Measurements from ENCODE around the gene HOXB4. TPM values are rescaled to one million over a fixed set of nuclear protein-coding genes. Genes with fewer than 3 reads are reported as not detected.
A peak's percentile ranks its signal among the peaks of the same experiment; 100 is the strongest.

Gene HOXB4
- total RNA-seq, 1 experiment from 2014 or later = not detected

- H3K79me2 ChIP-seq (ENCODE audit: insufficient read depth, low read length) = no peaks in the 10 kb centered on the region
- no peak within 1 kb of the TSS for H4K91ac ChIP-seq (ENCODE audit: insufficient read length, low read depth, low read length)
- no peak within 1 kb of the TSS for H4K5ac ChIP-seq (ENCODE audit: insufficient read length, low read depth, low read length)
- peaks cover 99% of the 10 kb centered on the region for H3K27me3 ChIP-seq (ENCODE audit: insufficient read depth, low read length)
- Mint-ChIP-seq H3K27me3 (ENCODE audit: low read depth) (peaks cover 100% of the 10 kb centered on the region), H3K4me1 (peaks cover 8 to 35% of the 10 kb centered on the region in 2 experiments), H3K4me3 (peak within 1 kb of the TSS in 1 of 2 experiments; percentile 31; a peak in 2 of 5 replicates), H3K27ac (no peak within 1 kb of the TSS), H3K36me3 (ENCODE audit: insufficient read depth in 1 of 3, low read depth in 3 of 3) (no peaks in the 10 kb centered on the region), H3K9me3 (peaks cover 4 to 16% of the 10 kb centered on the region in 2 experiments; a peak in 2 of 5 replicates)
- no peaks in the 10 kb centered on the region for H3K4me1 ChIP-seq (ENCODE audit: insufficient read depth, low read length)
- TF ChIP-seq, protein P1, sequence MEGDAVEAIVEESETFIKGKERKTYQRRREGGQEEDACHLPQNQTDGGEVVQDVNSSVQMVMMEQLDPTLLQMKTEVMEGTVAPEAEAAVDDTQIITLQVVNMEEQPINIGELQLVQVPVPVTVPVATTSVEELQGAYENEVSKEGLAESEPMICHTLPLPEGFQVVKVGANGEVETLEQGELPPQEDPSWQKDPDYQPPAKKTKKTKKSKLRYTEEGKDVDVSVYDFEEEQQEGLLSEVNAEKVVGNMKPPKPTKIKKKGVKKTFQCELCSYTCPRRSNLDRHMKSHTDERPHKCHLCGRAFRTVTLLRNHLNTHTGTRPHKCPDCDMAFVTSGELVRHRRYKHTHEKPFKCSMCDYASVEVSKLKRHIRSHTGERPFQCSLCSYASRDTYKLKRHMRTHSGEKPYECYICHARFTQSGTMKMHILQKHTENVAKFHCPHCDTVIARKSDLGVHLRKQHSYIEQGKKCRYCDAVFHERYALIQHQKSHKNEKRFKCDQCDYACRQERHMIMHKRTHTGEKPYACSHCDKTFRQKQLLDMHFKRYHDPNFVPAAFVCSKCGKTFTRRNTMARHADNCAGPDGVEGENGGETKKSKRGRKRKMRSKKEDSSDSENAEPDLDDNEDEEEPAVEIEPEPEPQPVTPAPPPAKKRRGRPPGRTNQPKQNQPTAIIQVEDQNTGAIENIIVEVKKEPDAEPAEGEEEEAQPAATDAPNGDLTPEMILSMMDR (conservative IDR thresholded peaks at IDR 0.05) = no peak
- no peaks in the 10 kb centered on the region for H3K23me2 ChIP-seq (ENCODE audit: insufficient read length, low read depth, low read length, poor library complexity, severe bottlenecking)
- no peak within 1 kb of the TSS for H3K4ac ChIP-seq (ENCODE audit: low read depth, low read length)
- no peak within 1 kb of the TSS for H2AK5ac ChIP-seq (ENCODE audit: insufficient read length, low read length)
- peak; percentile 70 for DNase-seq
- no peaks in the 10 kb centered on the region for H3K79me1 ChIP-seq (ENCODE audit: insufficient read depth, low read depth, low read length, poor library complexity, severe bottlenecking)
- H3T11ph ChIP-seq (ENCODE audit: low read length) = no peak within 1 kb of the TSS
- H3K27ac ChIP-seq (ENCODE audit: insufficient read length, low read depth, low read length) = no peak within 1 kb of the TSS
- H3K14ac ChIP-seq (ENCODE audit: insufficient read depth, low read length) = no peak within 1 kb of the TSS
- no peaks in the 10 kb centered on the region for H3K9me3 ChIP-seq (ENCODE audit: control insufficient read depth, low read depth, low read length)
- no peak within 1 kb of the TSS for H3K56ac ChIP-seq (ENCODE audit: insufficient read length, low read depth, low read length)
- H4K20me1 ChIP-seq (ENCODE audit: control insufficient read depth, insufficient read depth, insufficient read length) = no peaks in the 10 kb centered on the region
- no peak within 1 kb of the TSS for H2BK120ac ChIP-seq (ENCODE audit: low read depth, low read length, poor library complexity, severe bottlenecking)
- WGBS (ENCODE audit: extremely low coverage, insufficient read length, low lambda C conversion rate) = no CpG with 5 or more reads among the region's 50 CpGs
- no peak within 1 kb of the TSS for H3K9ac ChIP-seq (ENCODE audit: extremely low read depth, insufficient read length, low read length)
- H2BK15ac ChIP-seq (ENCODE audit: low read depth, low read length) = no peak within 1 kb of the TSS
- H2BK20ac ChIP-seq (ENCODE audit: low read depth, low read length, poor library complexity, severe bottlenecking) = no peak within 1 kb of the TSS
- no peak within 1 kb of the TSS for H2AFZ ChIP-seq (ENCODE audit: low read length)
- no peak within 1 kb of the TSS for H4K8ac ChIP-seq (replicated peaks; ENCODE audit: insufficient read length, low read depth, low read length)
- no peak within 1 kb of the TSS for H3K23ac ChIP-seq (ENCODE audit: insufficient read length, low read depth, low read length)
- H3K4me2 ChIP-seq (ENCODE audit: insufficient read depth, insufficient read length, low read length) = peak within 1 kb of the TSS; percentile 33
- H2BK5ac ChIP-seq (ENCODE audit: insufficient read length, low read length) = no peak within 1 kb of the TSS
- H3K18ac ChIP-seq (ENCODE audit: insufficient read length, low read depth, low read length) = no peak within 1 kb of the TSS
- H2BK12ac ChIP-seq (ENCODE audit: insufficient read length, low read depth, low read length) = no peak within 1 kb of the TSS
These were observed 15.1 kb upstream of the HOXB4 start, which contains the start of gene HOXB5 for GRCh38 chr17:48593126-48593829. Gene HOXB5, minus strand, starts transcription at chr17:48593779. Its CDS starts 97 bp downstream, at chr17:48593682.

All from H9 (cell line).